ENCODE results near the gene TCEA2.

DNA sequence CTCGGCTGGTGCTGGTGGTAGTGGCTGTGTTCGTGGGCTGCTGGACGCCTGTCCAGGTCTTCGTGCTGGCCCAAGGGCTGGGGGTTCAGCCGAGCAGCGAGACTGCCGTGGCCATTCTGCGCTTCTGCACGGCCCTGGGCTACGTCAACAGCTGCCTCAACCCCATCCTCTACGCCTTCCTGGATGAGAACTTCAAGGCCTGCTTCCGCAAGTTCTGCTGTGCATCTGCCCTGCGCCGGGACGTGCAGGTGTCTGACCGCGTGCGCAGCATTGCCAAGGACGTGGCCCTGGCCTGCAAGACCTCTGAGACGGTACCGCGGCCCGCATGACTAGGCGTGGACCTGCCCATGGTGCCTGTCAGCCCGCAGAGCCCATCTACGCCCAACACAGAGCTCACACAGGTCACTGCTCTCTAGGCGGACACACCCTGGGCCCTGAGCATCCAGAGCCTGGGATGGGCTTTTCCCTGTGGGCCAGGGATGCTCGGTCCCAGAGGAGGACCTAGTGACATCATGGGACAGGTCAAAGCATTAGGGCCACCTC, 35.5 kb downstream of the TCEA2 start:
- TF ChIP-seq EZH2 (IDR thresholded peaks at IDR 0.05) (no peak), POLR2AphosphoS5 (IDR thresholded peaks at IDR 0.05; ENCODE audit: borderline replicate concordance, low read depth, low read length) (no peak)

Measured in SK-N-MC (cell line).